H7 (cell line): ENCODE measurements around the gene R3HDML. TPM values are rescaled to one million over a fixed set of nuclear protein-coding genes. Genes with fewer than 3 reads are reported as not detected.
"Not testable (repeated sequence)": the region's sequence is repeated elsewhere in the genome, so short reads cannot be mapped to it uniquely, and the experiment has no call there.

Experiments
- DNase-seq: peaks from one replicate; pipeline ENCODE4 v3.0.0; 2012
- H3K27me3 ChIP-seq: 2 replicates; pipeline ENCODE4 v1.6.0; 2011; ENCODE audit warnings: mild to moderate bottlenecking, low read length; ENCODE audit not compliant: control insufficient read depth, insufficient read depth
- H3K36me3 ChIP-seq: replicated peaks from 2 replicates; pipeline ENCODE4 v1.5.1; 2011; ENCODE audit warnings: low read length; ENCODE audit not compliant: control insufficient read depth, insufficient read depth
- H3K4me3 ChIP-seq: 2 replicates; pipeline ENCODE4 v1.5.1; 2011; ENCODE audit warnings: low read depth, mild to moderate bottlenecking, control low read depth, low read length, moderate library complexity; ENCODE audit not compliant: insufficient read depth
- total RNA-seq: library from RNA; depleted of rRNA; stranded (reverse); fragments of >200 nt; shearing (Covaris generic); gene quantifications from 2 replicates; pipeline ENCODE4 v1.2.3, GENCODE V29; 2014

R3HDML gene
- total RNA-seq, 1 experiment from 2014 or later = not detected

DNA sequence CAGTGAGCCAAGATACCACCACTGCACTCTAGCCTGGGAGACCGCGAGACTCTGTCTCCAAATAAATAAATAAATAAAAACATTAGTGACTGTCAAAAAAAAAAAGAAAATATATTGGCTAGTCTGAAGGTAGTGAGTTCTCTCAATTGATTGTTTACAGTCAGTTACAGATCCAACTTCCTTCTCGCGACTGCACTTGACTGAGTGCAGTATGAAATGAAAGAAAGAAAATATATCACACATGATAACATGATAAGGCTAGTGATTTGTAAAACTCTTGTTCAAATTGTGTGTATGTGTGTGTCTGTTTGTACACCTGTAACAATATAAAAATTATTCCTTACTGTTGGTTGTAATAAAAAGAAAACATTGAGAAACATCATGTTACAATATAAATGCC lies 7.9 kb downstream of the R3HDML start:
- no peak for DNase-seq
- Histone ChIP-seq H3K27me3 (no peaks in the 10 kb centered on the region), H3K4me3 (no peak overlapping the region), H3K36me3 (no peaks in the 10 kb centered on the region)

DNA sequence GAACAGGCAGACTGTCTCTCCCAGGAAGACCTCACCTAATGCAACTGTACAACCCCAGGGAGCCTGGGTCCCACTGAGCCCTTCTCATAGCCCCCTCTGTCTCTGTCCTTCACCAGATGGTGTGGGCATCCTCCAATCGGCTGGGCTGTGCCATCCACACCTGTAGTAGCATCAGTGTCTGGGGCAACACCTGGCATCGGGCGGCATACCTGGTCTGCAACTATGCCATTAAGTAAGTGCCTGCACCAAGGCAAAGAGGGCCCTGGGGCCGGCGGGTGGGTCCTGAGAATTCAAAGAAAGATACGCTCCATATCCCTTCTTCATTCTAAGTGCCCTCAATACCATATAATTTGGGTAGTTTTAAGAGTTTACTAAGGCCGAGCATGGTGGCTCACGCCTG lies 8.3 kb downstream of the R3HDML start:
- Histone ChIP-seq H3K27me3 (no peaks in the 10 kb centered on the region), H3K36me3 (no peaks in the 10 kb centered on the region), H3K4me3 (no peak overlapping the region)
- no peak for DNase-seq

DNA sequence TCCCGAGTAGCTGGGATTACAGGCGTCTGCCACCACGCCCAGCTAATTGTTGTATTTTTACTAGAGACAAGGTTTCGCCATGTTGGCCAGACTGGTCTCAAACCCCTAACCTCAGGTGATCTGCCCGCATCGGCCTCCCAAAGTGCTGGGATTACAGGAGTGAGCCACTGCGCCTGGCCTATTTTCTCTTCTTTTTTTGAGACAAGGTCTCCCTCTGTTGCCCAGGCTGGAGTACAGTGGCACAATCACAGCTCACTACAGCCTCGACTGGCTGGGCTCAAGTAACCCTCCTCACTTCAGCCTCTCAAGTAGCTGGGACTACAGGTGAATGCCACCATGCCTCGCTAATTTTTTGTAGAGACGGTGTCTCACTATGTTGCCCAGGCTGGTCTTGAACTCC lies 9.1 kb downstream of the R3HDML start:
- not testable (repeated sequence) for H3K36me3 ChIP-seq

DNA sequence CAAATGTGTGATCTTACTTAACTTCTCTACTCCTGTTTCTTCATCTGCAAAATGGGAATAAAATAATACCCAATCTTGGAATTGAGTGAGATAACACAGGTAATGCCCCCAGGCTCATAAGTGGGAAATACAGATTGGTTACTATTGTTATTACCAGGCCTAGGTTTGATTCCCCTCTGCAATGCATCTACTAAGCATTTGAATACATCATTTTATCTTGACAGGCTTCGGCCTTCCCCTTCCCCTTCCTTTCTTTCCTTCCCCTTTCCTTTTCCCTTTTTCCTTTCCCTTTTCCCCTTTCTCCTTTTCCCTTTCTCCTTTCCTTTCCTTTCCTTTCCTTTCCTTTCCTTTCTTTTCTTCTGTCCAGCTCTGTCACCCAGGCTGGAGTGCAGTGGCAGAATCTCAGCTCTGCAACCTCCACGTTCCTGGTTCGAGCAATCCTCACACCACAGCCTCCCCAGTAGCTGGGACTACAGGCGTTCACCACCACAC lies 11.4 kb downstream of the R3HDML start:
- Histone ChIP-seq H3K27me3 (no peaks in the 10 kb centered on the region), H3K36me3 (no peaks in the 10 kb centered on the region), H3K4me3 (no peak overlapping the region)
- no peak for DNase-seq

More for the DNA sequence above, 9.1 kb downstream of the R3HDML start:
- not testable (repeated sequence) for DNase-seq, H3K4me3 ChIP-seq, H3K27me3 ChIP-seq

DNA sequence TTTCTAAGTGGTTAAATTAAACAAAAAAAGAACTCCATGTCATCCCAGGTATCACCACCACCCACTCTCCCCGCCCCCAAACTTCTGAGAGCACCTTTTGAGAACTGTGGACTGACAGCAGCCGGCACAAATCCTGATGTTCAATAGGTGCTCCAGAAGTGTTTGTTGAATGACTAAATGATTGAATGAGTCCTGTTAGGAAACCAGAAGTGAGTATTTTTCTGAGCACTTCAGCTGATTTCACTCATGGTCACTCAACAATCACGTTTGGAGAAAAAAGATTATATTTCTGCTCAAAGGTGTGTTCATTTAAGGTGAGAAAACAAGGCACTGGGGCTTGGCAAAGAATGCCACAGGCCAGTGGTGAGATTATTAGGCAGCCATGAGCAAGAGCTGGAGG lies 12.5 kb downstream of the R3HDML start:
- Histone ChIP-seq H3K36me3 (no peaks in the 10 kb centered on the region), H3K27me3 (no peaks in the 10 kb centered on the region), H3K4me3 (no peak overlapping the region)
- no peak for DNase-seq

DNA sequence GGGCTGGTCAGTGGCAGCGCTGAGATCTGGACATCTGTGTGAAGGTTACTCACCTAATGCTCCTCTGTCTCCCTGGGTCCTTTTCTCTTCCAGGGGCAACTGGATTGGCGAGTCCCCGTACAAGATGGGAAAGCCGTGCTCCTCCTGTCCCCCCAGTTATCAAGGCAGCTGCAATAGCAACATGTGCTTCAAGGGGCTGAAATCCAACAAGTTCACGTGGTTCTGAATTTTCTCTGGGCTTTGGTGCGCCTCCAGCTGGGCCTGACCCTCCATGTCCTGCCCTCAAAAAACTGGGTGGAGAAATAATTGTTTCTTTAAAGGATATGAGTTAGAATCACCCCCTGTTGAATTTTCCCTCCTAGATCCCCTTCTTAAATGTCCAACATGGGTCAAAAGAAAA lies 13.7 kb downstream of the R3HDML start:
- H3K36me3 ChIP-seq = no peaks in the 10 kb centered on the region
- DNase-seq = no peak
- H3K4me3 ChIP-seq = no peak overlapping the region
- H3K27me3 ChIP-seq = no peaks in the 10 kb centered on the region

DNA sequence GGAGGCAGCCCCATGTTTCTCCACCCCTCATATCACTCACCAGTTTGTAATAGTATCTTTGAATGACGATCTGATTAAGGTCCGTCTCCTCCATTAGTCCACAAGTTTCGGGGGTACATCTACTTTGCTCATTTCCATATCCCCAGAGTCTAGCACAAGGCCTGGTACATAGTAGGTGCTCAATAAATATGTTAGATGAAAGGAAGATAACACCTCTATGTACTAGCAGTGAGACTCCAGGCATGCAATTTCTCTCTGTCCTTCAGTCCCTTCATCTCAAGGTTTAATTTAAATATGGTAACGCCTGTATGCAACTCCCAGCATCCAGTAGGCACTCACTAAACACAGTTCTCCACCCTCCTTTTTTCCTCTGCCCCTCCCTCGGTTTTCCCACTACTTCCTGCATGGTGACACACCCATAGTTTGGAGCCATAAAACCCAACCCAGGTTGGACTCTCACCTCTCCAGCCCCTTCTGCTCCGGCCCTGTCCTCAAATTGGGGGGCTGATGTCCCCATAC lies 18.2 kb downstream of the R3HDML start:
- no peak for DNase-seq
- no peak overlapping the region for H3K4me3 ChIP-seq
- H3K36me3 ChIP-seq = no peaks in the 10 kb centered on the region
- no peaks in the 10 kb centered on the region for H3K27me3 ChIP-seq

DNA sequence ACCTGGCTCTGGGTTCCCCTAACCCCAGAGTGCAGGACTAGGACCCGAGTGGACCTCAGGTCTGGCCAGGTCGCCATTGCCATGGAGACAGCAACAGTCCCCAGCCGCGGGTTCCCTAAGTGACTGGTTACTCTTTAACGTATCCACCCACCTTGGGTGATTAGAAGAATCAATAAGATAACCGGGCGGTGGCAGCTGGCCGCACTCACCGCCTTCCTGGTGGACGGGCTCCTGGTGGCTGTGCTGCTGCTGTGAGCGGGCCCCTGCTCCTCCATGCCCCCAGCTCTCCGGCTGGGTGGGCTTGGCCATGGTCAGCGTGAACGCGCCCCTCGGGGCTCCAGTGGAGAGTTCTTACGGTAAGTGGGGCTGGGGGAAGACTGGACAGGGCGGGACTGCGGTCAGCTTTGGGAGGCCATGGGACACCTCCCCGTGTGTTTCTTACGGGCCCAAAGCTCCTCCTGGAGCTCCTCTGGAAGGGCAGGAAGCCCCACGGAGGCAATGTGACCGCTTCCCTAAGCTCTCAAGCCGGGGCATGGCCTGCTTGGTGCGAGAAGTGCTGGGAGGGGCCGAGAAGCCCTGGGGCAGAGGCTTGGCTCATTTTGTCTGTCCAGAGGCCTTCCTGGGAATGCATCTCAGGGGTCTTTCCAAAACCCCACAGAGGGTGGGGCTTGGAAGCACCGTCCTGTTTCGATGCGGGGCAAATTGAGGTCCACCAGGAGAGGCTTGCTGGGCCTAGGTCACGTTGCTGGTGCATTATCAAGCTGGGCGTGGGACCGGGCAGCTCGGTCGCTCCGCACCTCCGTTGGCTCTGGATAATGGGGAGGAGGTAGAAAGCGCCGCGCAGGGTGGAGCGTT lies 18.9 kb downstream of the R3HDML start, which contains the start of gene HNF4A:
Gene HNF4A, plus strand, starts transcription at position 202 of the 855 bp plus-strand sequence. Its CDS starts 106 bp downstream, at position 308.
- DNase-seq = no peak
- H3K27me3 ChIP-seq = no peaks in the 10 kb centered on the region
- no peaks in the 10 kb centered on the region for H3K36me3 ChIP-seq
- H3K4me3 ChIP-seq = peak within 1 kb of the TSS; percentile 22; the same call in 1 of the 2 replicates

DNA sequence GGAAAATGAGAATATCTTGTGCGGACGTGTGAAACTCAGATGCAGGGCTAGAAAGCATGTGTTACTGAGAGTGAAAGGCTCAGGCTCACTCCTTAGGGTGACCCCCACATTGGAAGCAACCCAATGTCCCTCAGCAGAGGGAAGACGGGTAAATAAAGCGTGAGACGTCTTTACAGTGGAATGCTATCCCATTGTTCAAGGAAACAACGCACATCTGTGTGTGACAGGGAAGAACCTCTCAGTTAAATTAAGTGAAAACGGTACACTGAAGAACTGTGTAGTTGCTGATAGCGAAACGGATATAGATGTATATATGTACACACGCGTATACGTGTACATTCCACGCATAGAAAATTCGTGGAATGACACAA lies 19.5 kb downstream of the R3HDML start:
- no peak for DNase-seq
- H3K4me3 ChIP-seq = no peak overlapping the region; the same call in 1 of the 2 replicates

DNA sequence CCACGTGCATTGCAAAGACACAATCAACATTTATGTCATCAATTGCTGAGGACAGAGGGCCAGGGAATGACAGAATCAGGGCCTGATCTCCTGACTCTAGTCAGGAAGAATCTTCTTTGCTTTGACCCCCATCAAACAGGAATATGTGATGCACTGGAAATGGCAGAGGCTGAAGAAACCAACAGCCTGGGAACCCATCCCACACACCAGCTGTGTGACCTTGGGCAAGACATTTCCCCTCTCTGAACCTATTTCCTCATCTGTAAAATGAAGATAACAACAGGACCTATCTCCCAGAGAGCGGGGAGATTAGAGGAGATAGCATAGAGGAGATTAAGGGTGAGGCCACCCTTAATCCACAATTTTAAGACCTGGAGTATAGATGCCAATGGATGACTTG lies 20.2 kb downstream of the R3HDML start:
- H3K4me3 ChIP-seq = no peak overlapping the region; the same call in 1 of the 2 replicates
- no peaks in the 10 kb centered on the region for H3K36me3 ChIP-seq
- H3K27me3 ChIP-seq = no peaks in the 10 kb centered on the region
- no peak for DNase-seq

More for the DNA sequence above, 19.5 kb downstream of the R3HDML start:
- Histone ChIP-seq H3K27me3 (no peaks in the 10 kb centered on the region), H3K36me3 (no peaks in the 10 kb centered on the region)

DNA sequence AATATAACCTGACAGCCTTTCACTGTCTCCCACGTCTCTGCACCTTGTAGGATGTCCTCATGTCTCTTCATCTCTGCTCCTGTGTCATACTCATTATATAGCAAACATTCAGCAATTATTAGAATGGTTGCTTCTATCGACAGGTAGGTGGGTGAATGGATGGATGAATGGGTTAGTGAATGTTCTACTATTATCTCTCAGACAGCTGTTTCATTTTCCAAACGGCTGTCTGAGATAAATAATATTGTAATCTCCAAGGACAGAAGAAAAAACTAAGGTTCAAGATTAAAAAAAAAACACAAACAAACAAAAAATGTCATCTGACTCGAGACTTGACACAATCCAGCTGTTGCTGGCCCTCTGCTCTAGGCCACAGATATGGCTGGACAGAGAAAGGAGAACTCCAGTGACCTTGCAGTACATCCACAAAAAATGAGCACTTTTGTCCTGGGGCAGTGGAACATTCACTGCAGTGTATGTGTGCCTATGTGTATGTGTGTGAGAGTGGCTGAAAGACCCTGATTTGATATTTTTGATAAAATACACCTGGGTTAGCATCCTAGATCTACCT lies 20.8 kb downstream of the R3HDML start:
- no peaks in the 10 kb centered on the region for H3K36me3 ChIP-seq
- no peak overlapping the region; the same call in 1 of the 2 replicates for H3K4me3 ChIP-seq
- no peaks in the 10 kb centered on the region for H3K27me3 ChIP-seq
- no peak for DNase-seq

DNA sequence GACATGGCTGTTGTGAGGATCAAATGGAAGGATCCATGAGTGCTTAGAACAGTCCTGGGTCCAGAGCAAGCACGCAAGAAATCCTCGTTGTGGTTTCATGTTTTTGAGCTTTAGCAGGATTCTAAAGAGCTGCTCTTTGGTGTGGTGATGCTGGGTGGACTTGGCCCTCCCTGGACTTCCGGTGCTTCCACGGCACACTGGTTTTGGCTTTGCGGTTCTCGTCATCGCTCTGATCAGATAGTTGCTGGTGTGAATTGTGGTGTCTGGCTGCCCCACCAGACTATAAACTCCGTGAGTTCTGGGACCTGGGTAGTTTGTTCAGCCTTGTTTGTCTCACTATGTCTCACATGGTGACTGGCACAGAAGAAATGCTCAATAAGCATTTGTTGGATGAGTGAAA lies 21.9 kb downstream of the R3HDML start:
- no peaks in the 10 kb centered on the region for H3K36me3 ChIP-seq
- H3K4me3 ChIP-seq = no peak overlapping the region
- H3K27me3 ChIP-seq = no peaks in the 10 kb centered on the region
- DNase-seq = no peak

DNA sequence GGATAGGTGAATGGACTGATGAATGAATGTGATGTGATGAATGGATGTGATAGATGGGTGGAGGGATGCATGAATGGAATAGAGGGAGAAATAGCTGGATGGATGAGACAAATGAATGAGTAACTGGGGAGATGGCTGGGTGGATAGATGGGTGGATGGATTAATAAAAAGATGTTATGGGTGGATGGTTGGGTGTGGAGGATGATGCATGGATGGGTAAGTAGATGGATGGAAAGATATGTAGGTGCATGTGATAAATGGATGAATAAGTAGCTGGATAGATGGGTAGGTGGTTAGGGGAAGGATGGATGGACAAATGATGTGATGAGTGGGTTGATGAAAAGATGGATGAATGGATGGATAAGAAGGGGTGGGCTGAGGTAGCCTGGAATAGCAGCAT lies 23.4 kb downstream of the R3HDML start:
- no peak for DNase-seq
- H3K36me3 ChIP-seq = no peaks in the 10 kb centered on the region
- H3K4me3 ChIP-seq = no peak overlapping the region
- H3K27me3 ChIP-seq = no peaks in the 10 kb centered on the region

DNA sequence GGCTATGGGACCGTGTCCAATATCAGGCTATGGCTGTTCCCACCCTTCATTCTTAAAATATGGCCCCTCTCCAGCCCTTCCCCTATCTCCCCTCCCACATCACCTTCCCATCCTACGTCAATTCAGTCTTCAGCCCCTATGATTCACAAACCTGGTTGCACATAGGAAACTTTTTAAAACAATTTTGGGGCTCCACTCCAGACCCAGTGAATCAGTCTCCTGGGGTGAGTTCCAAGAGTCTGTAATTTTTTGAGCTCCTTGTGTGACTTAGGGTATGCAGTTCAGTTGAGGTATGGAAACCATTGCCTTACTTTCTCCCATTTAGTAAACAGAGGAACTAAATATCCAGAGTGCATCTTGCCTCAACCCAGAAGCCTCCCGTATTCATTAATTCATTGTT lies 24.2 kb downstream of the R3HDML start:
- H3K4me3 ChIP-seq = no peak overlapping the region
- DNase-seq = no peak
- H3K36me3 ChIP-seq = no peaks in the 10 kb centered on the region
- H3K27me3 ChIP-seq = no peaks in the 10 kb centered on the region

DNA sequence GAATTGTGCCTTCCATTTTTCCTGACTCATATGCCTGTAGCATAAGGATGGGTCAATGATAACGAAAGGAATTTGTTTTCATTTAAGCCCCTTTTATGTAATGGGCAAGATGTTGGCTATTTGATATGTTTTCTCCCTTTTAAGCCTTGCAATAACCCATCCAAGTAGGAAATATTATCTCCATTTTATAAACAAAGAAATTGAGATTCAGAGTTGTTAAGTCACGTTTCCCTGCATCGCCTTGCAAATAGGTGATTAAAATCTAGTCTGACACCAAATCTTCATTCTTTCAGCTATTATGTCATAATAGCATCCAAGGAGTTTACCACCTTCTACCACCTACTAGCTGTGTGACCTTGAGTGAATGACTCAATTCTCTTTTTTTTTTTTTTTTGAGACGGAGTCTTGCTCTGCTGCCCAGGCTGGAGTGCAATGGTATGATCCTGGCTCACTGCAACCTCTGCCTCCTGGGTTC lies 25.7 kb downstream of the R3HDML start:
- no peak overlapping the region for H3K4me3 ChIP-seq
- H3K27me3 ChIP-seq = no peaks in the 10 kb centered on the region
- no peaks in the 10 kb centered on the region for H3K36me3 ChIP-seq
- DNase-seq = no peak
